Rectal smooth muscle tissue (tissue), 1 donor: ENCODE results near the gene ZFHX3.

Experiments
- H3K27ac ChIP-seq: one replicate; pipeline ENCODE4 v1.7.0; 2013; ENCODE audit warnings: low read depth, low read length, inconsistent platforms
- H3K27me3 ChIP-seq: one replicate; pipeline ENCODE4 v1.7.0; 2013; ENCODE audit warnings: low read length; ENCODE audit not compliant: control insufficient read depth, insufficient read depth
- H3K36me3 ChIP-seq: one replicate; pipeline ENCODE4 v1.7.0; 2013; ENCODE audit warnings: low read length; ENCODE audit not compliant: control insufficient read depth, insufficient read depth
- H3K4me1 ChIP-seq: one replicate; pipeline ENCODE4 v1.7.0; 2013; ENCODE audit warnings: low read length; ENCODE audit not compliant: control insufficient read depth, insufficient read depth
- H3K4me3 ChIP-seq: one replicate; pipeline ENCODE4 v1.7.0; 2013; ENCODE audit warnings: low read length
- H3K9ac ChIP-seq: one replicate; pipeline ENCODE4 v1.7.0; 2013; ENCODE audit warnings: low read length

ZFHX3 gene

GRCh38 chr16:72903176-72903575 is 144.8 kb downstream of the ZFHX3 start:
- Histone ChIP-seq H3K27me3 (no peaks in the 10 kb centered on the region), H3K4me3 (no peak overlapping the region), H3K4me1 (no peaks in the 10 kb centered on the region), H3K9ac (no peak overlapping the region), H3K27ac (no peak overlapping the region), H3K36me3 (no peaks in the 10 kb centered on the region)

DNA sequence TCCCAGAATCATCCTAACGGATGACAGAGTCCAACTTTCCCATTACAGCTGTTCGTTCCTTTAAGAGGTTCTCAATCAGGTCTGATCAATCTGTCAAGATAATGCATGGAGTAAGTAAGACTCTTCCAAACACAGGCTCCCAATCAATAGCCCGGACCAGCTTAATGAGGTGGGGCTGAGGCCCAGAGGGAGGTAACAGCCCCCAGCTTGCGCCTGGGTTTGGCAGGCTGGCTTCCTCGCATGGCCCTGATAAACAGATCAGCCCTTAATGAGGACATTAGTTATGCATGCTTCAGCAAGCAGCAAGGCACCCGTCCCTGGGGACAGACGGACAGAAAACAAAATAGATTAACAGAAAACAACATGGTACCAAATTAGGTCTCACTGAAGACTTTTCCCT is 145.7 kb downstream of the ZFHX3 start:
- no peaks in the 10 kb centered on the region for H3K27me3 ChIP-seq
- no peak overlapping the region for H3K4me3 ChIP-seq
- no peaks in the 10 kb centered on the region for H3K4me1 ChIP-seq
- no peak overlapping the region for H3K9ac ChIP-seq
- no peaks in the 10 kb centered on the region for H3K36me3 ChIP-seq
- no peak overlapping the region for H3K27ac ChIP-seq

DNA sequence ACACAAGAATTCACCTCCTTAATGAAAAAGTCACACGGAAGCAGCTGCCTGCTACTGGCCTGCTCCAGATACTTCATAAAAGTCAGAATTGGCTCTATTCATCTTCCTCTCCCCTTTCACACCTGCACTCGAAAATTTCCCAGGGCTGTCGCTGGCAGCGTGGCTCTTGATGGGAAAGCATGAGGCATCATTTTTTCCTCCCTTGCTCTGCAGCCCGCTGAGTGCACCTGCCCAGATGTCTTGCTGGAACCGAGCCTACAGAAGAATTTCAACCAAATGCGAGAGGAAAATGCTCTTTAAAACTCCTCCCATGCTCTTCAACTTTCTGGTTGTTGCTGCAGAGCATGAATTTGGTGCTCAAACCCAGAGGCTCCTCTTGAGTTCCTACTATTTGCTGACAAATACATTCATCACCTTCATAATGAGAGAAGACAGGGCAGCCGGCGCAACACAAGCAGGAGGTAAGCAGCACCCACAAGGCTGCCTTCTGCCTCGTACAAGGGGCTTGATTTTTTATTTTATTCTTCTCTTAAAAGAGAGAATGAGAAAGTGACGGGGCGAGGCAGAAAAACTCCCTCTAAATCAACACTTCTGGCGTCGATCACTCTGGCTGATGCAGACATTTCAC is 146.8 kb downstream of the ZFHX3 start:
- no peaks in the 10 kb centered on the region for H3K4me1 ChIP-seq
- H3K27me3 ChIP-seq: no peaks in the 10 kb centered on the region
- no peak overlapping the region for H3K9ac ChIP-seq
- H3K36me3 ChIP-seq: no peaks in the 10 kb centered on the region
- no peak overlapping the region for H3K4me3 ChIP-seq
- H3K27ac ChIP-seq: no peak overlapping the region

GRCh38 chr16:72898216-72898825 is 149.6 kb downstream of the ZFHX3 start:
- H3K9ac ChIP-seq: no peak overlapping the region
- peaks cover 2% of the 10 kb centered on the region for H3K4me1 ChIP-seq
- H3K27ac ChIP-seq: no peak overlapping the region
- no peaks in the 10 kb centered on the region for H3K27me3 ChIP-seq
- H3K4me3 ChIP-seq: no peak overlapping the region
- no peaks in the 10 kb centered on the region for H3K36me3 ChIP-seq

DNA sequence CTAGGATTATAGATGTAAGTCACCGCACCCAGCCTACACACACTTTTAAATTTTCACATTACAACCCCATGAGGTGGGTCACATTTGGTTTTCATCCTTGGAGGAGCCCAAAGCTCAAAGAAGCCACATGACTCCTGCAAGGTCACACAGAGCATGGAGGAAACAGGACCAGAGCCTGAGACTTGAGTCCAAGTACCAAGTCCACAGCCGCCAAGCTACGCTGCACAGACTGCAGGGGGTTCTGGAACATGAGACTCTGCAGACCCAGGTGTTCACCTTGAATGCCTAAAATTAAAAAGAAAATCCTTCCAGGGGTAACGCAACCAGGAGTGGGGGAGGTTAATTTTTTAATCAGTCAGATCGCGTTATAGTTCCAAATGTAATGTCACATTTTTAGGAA is 150.2 kb downstream of the ZFHX3 start:
- Histone ChIP-seq H3K36me3 (no peaks in the 10 kb centered on the region), H3K9ac (no peak overlapping the region), H3K27me3 (no peaks in the 10 kb centered on the region), H3K4me1 (peaks cover 2% of the 10 kb centered on the region), H3K27ac (no peak overlapping the region), H3K4me3 (no peak overlapping the region)

DNA sequence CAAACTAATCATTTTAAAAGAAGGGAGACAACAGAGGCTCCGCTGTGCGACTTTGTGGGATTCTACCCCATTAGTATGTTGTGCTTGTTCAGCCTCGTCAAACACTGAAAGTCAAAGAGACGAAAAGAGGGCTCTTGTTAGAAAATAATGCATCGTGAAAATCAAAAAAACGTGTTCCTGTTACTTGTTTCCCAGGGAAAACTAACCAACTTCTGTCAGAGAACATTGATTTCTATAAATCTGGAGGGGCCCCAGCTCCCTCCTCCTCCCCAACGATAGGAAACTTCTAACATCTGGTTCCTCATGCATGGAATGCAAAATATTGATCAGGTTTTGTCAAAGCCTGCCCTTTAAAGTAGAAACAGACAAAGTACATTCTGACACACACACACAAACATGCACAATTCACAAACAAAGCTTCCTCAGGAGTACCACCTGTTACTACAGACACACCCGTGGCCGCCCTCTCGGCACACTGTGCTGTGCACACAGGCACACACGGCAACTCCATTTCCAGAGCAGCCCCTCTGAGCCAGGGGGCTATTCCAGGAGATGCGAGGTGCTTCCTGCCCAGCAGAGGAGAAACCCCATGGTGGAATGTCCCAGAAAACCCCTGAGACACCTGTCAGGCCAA is 151.3 kb downstream of the ZFHX3 start:
- Histone ChIP-seq H3K27me3 (no peaks in the 10 kb centered on the region), H3K9ac (no peak overlapping the region), H3K4me3 (no peak overlapping the region), H3K27ac (no peak overlapping the region), H3K36me3 (no peaks in the 10 kb centered on the region), H3K4me1 (peaks cover 2% of the 10 kb centered on the region)

DNA sequence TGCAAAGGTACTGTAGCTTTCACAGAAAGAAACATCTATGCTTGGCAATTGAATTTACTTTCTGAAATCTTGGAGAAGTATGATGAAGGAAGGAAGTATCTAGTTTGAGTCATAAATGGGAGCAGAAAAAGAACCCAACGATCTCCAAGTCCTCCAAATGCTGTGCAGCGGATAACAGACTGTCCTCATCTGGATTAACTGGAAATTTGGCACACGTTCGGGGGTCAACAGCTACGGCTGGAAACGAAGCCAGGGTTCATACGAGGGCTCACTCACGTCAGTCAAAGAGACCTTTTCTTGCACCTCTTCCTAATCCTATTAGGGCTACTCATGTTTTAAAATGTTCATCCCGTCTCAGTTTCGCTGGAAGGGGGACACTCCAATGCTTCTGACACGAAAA is 152.0 kb downstream of the ZFHX3 start:
- no peaks in the 10 kb centered on the region for H3K27me3 ChIP-seq
- no peak overlapping the region for H3K9ac ChIP-seq
- no peak overlapping the region for H3K27ac ChIP-seq
- H3K36me3 ChIP-seq: no peaks in the 10 kb centered on the region
- peaks cover 2% of the 10 kb centered on the region for H3K4me1 ChIP-seq
- H3K4me3 ChIP-seq: no peak overlapping the region

DNA sequence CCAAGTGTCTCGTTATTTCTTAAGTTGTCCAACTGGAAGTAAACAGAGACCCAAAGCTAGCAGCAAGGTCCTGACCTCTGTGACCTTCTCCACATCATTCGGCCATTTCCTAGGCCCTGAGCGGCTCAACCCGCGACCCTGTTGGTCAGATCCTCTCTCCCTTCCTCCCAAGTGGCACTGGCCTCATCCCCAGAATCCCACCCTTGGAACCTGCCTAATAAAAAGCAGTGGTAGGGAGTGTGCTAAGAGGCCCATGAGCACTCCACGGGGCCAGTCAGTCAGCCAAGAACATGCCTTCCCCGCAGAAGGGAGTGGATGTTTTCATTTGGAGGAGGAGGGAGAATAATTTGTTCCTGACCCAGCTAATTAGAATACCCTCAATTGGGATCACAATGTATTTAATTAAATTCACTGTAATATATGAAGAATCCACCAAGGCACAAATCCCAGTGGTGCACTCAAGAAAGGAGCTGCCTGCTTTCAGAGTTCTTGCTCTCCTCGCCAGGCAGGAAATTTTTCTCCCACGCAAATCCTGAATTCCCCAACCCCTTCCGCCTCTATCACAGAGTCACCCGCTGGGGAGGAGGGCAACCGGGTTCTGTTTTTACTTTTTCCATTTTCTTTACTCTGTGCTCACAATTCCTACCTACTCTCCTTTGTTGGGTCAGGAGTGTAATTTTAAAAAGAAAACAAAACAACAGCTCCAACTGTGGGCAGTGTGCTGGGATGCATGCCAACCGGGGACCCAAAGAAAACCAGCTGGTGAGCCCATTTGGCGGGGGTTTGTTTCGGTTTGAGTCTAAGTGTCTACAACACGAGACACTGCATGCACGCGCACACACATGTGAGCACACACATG is 153.4 kb downstream of the ZFHX3 start:
- Histone ChIP-seq H3K36me3 (no peaks in the 10 kb centered on the region), H3K4me3 (no peak overlapping the region), H3K27ac (no peak overlapping the region), H3K27me3 (no peaks in the 10 kb centered on the region), H3K9ac (no peak overlapping the region), H3K4me1 (peaks cover 2% of the 10 kb centered on the region)

GRCh38 chr16:72891291-72892227 is 156.4 kb downstream of the ZFHX3 start:
- Histone ChIP-seq H3K27ac (no peak overlapping the region), H3K27me3 (no peaks in the 10 kb centered on the region), H3K4me3 (no peak overlapping the region), H3K9ac (no peak overlapping the region), H3K4me1 (peaks cover 2% of the 10 kb centered on the region), H3K36me3 (peaks cover 18% of the 10 kb centered on the region)

GRCh38 chr16:72890587-72890986 is 157.3 kb downstream of the ZFHX3 start:
- H3K4me1 ChIP-seq: peaks cover 2% of the 10 kb centered on the region
- no peak overlapping the region for H3K27ac ChIP-seq
- H3K36me3 ChIP-seq: peaks cover 18% of the 10 kb centered on the region
- H3K4me3 ChIP-seq: no peak overlapping the region
- no peak overlapping the region for H3K9ac ChIP-seq
- no peaks in the 10 kb centered on the region for H3K27me3 ChIP-seq

- Histone ChIP-seq H3K27ac (no peak overlapping the region), H3K4me3 (no peak overlapping the region), H3K36me3 (peaks cover 18% of the 10 kb centered on the region), H3K4me1 (peaks cover 2% of the 10 kb centered on the region), H3K9ac (no peak overlapping the region), H3K27me3 (no peaks in the 10 kb centered on the region)
Measured at GRCh38 chr16:72889616-72890582, 158.0 kb downstream of the ZFHX3 start.
